ENCODE measurements around the gene FOXS1. TPM values are rescaled to one million over a fixed set of nuclear protein-coding genes. Genes with fewer than 3 reads are reported as not detected.

Gene FOXS1
- total RNA-seq, 4 donors from 2014 or later = 0.55 TPM; not detected in 3

GRCh38 chr20:31839782-31840487 is 5.5 kb downstream of the FOXS1 start:
- in situ Hi-C loops (cut with MboI; ENCODE audit: low pct_ligation_motif_present in 1 of 4, low pct_unique_long_range_greater_than_20kb in 1 of 4, low sequenced_read_pairs in 3 of 4) = loop anchor here in 1 of 4 donors (10.0 kb wide), 1 partner anchor 105 kb away; no protein-coding TSS in a partner anchor
- no peak for DNase-seq
- Histone ChIP-seq H3K4me3 (no peak overlapping the region), H3K27ac (no peak overlapping the region), H3K27me3 (no peaks in the 10 kb centered on the region), H3K9me3 (no peaks in the 10 kb centered on the region), H3K36me3 (no peaks in the 10 kb centered on the region), H3K4me1 (peaks cover 0 to 13% (median 10%) of the 10 kb centered on the region in 4 donors)
- TF ChIP-seq POLR2AphosphoS5 (IDR thresholded peaks at IDR 0.05) (no peak), EP300 (IDR thresholded peaks at IDR 0.05; ENCODE audit: low read depth) (no peak), CTCF (IDR thresholded peaks at IDR 0.05) (no peak), POLR2A (IDR thresholded peaks at IDR 0.05) (no peak)
- WGBS, 2 donors (ENCODE audit: low coverage in 1 of 2) = 62% methylated on average over 5 of the region's 5 CpGs; no CpG with 5 or more reads in 1 of the 2 donors
- intact Hi-C loops (cut with DNase I; ENCODE audit: low total_unique reads) = no loop called here

- in situ Hi-C loops (cut with MboI; ENCODE audit: low pct_ligation_motif_present in 1 of 4, low pct_unique_long_range_greater_than_20kb in 1 of 4, low sequenced_read_pairs in 3 of 4) = no loop called here
Measured at GRCh38 chr20:31838646-31839292, 6.6 kb downstream of the FOXS1 start.

GRCh38 chr20:31837896-31838397 is 7.5 kb downstream of the FOXS1 start:
- 74% methylated on average over 3 of the region's 3 CpGs; no CpG with 5 or more reads in 1 of the 2 donors for WGBS, 2 donors (ENCODE audit: low coverage in 1 of 2)
- no peak for DNase-seq
- TF ChIP-seq CTCF (IDR thresholded peaks at IDR 0.05) (no peak), EP300 (IDR thresholded peaks at IDR 0.05; ENCODE audit: low read depth) (no peak)
- H3K4me3 ChIP-seq = no peak overlapping the region
- H3K36me3 ChIP-seq = no peaks in the 10 kb centered on the region
- in situ Hi-C loops (cut with MboI; ENCODE audit: low pct_ligation_motif_present in 1 of 4, low pct_unique_long_range_greater_than_20kb in 1 of 4, low sequenced_read_pairs in 3 of 4) = no loop called here
- H3K27me3 ChIP-seq = no peaks in the 10 kb centered on the region
- H3K4me1 ChIP-seq = peaks cover 0 to 13% (median 10%) of the 10 kb centered on the region in 4 donors
- intact Hi-C loops (cut with DNase I; ENCODE audit: low total_unique reads) = no loop called here
- H3K27ac ChIP-seq = no peak overlapping the region
- H3K9me3 ChIP-seq = no peaks in the 10 kb centered on the region

More at GRCh38 chr20:31838646-31839292, 6.6 kb downstream of the FOXS1 start:
- DNase-seq = no peak
- H3K36me3 ChIP-seq = no peaks in the 10 kb centered on the region
- H3K27ac ChIP-seq = no peak overlapping the region
- H3K4me3 ChIP-seq = no peak overlapping the region
- H3K9me3 ChIP-seq = no peaks in the 10 kb centered on the region
- peaks cover 0 to 13% (median 10%) of the 10 kb centered on the region in 4 donors for H3K4me1 ChIP-seq
- TF ChIP-seq EP300 (IDR thresholded peaks at IDR 0.05; ENCODE audit: low read depth) (no peak), POLR2AphosphoS5 (IDR thresholded peaks at IDR 0.05) (no peak), POLR2A (IDR thresholded peaks at IDR 0.05) (no peak), CTCF (IDR thresholded peaks at IDR 0.05) (no peak)
- intact Hi-C loops (cut with DNase I; ENCODE audit: low total_unique reads) = no loop called here
- WGBS, 2 donors (ENCODE audit: low coverage in 1 of 2) = 79 to 81% methylated on average over 7 to 9 of the region's 9 CpGs
- no peaks in the 10 kb centered on the region for H3K27me3 ChIP-seq

- H3K36me3 ChIP-seq = no peaks in the 10 kb centered on the region
- intact Hi-C loops (cut with DNase I; ENCODE audit: low total_unique reads) = no loop called here
- H3K27me3 ChIP-seq = no peaks in the 10 kb centered on the region
- no peak for DNase-seq
- no peak overlapping the region for H3K4me3 ChIP-seq
- in situ Hi-C loops (cut with MboI; ENCODE audit: low pct_ligation_motif_present in 1 of 4, low pct_unique_long_range_greater_than_20kb in 1 of 4, low sequenced_read_pairs in 3 of 4) = no loop called here
- H3K4me1 ChIP-seq = peaks cover 0 to 13% (median 10%) of the 10 kb centered on the region in 4 donors
- no peaks in the 10 kb centered on the region for H3K9me3 ChIP-seq
- WGBS, 2 donors (ENCODE audit: low coverage in 1 of 2) = 84% methylated on average over 5 of the region's 5 CpGs; no CpG with 5 or more reads in 1 of the 2 donors
- TF ChIP-seq POLR2A (IDR thresholded peaks at IDR 0.05) = no peak
- TF ChIP-seq POLR2AphosphoS5 (IDR thresholded peaks at IDR 0.05) = no peak
- TF ChIP-seq EP300 (IDR thresholded peaks at IDR 0.05; ENCODE audit: low read depth) = no peak
- TF ChIP-seq CTCF (IDR thresholded peaks at IDR 0.05) = no peak
- H3K27ac ChIP-seq = no peak overlapping the region
Measured at GRCh38 chr20:31836853-31837608, 8.4 kb downstream of the FOXS1 start.
